HepG2 (cell line): ENCODE measurements around the gene NDOR1. TPM values are rescaled to one million over a fixed set of nuclear protein-coding genes. Genes with fewer than 3 reads are reported as not detected.
A peak's percentile ranks its signal among the peaks of the same experiment; 100 is the strongest.

Experiments used
- BORCS8-MEF2B ChIP-seq: sonication (generic); formaldehyde crosslinking; IDR thresholded peaks from 2 replicates; pipeline ENCODE4 v1.8.0; 2022; ENCODE audit warnings: mild to moderate bottlenecking, missing genetic modification reagents
- CREM ChIP-seq, 2 experiments: sonication (generic) in 1 of 2; formaldehyde crosslinking in 1 of 2; IDR thresholded peaks; 2 replicates each; pipeline versions ENCODE4 v1.4.0 to v1.6.1; 2016 to 2020; ENCODE audit warnings: antibody characterized with exemption in 1 of 2, mild to moderate bottlenecking in 1 of 2, missing genetic modification reagents in 1 of 2
- DMAP1 ChIP-seq: IDR thresholded peaks from 2 replicates; pipeline ENCODE4 v1.6.1; 2016
- FOXM1 ChIP-seq: sonication (generic); formaldehyde crosslinking; IDR thresholded peaks from 2 replicates; pipeline ENCODE4 v1.5.0; 2020; ENCODE audit warnings: missing genetic modification reagents
- KDM5A ChIP-seq: fragments of 200-600 bp; sonication (generic); IDR thresholded peaks from 2 replicates; pipeline ENCODE4 v1.7.0; 2018; ENCODE audit warnings: antibody characterized with exemption, mild to moderate bottlenecking, low read length, borderline replicate concordance
- NFIC ChIP-seq: IDR thresholded peaks from 2 replicates; pipeline ENCODE4 v1.6.1; 2012; ENCODE audit warnings: mild to moderate bottlenecking, low read length, inconsistent platforms
- PLRG1 ChIP-seq: fragments of 450-650 bp; conservative IDR thresholded peaks from 2 replicates; pipeline ENCODE4 v1.6.1; 2016
- RAD21 ChIP-seq: fragments of 450-650 bp; formaldehyde crosslinking; IDR thresholded peaks from 2 replicates; pipeline ENCODE4 v1.5.0; 2020; ENCODE audit warnings: mild to moderate bottlenecking
- SMYD3 ChIP-seq: sonication (generic); formaldehyde crosslinking; IDR thresholded peaks from 2 replicates; pipeline ENCODE4 v1.8.1; 2023; ENCODE audit warnings: mild to moderate bottlenecking, missing genetic modification reagents
- ZNF451 ChIP-seq: sonication (generic); formaldehyde crosslinking; IDR thresholded peaks from 2 replicates; pipeline ENCODE4 v1.5.0; 2020; ENCODE audit warnings: mild to moderate bottlenecking, missing genetic modification reagents
- ZNF501 ChIP-seq: sonication (generic); formaldehyde crosslinking; IDR thresholded peaks from 2 replicates; pipeline ENCODE4 v1.5.1; 2020; ENCODE audit warnings: mild to moderate bottlenecking, moderate library complexity, missing genetic modification reagents
- ZNF878 ChIP-seq: sonication (generic); formaldehyde crosslinking; IDR thresholded peaks from 2 replicates; pipeline ENCODE4 v1.8.1; 2023; ENCODE audit warnings: mild to moderate bottlenecking, missing genetic modification reagents, moderate library complexity
- polyA plus RNA-seq, 8 experiments: library from polyadenylated mRNA; depleted of rRNA in 3 of 8; stranded (reverse) in 7 of 8; unstranded in 1 of 8; fragments of >200 nt; fragmentation: Illumina TruSeq in 4 of 8; extraction: Trizol in 4 of 8; gene quantifications; 2 replicates each; pipeline versions ENCODE4 v1.2.1 to v1.2.3, GENCODE V29; 2011 to 2016; ENCODE audit warnings: low read depth in 4 of 8, missing spikeins in 1 of 8, mixed read lengths in 1 of 8; ENCODE audit not compliant: insufficient read depth in 1 of 8
- total RNA-seq, 5 experiments: library from RNA; depleted of rRNA; stranded (reverse); fragments of >200 nt; fragmentation: Illumina TruSeq; extraction: Trizol; gene quantifications; 2 replicates each; pipeline ENCODE4 v1.2.3, GENCODE V29; 2016; ENCODE audit warnings: low read depth in 1 of 5
- TF ChIP-seq, protein P1 (sequence below): sonication (generic); formaldehyde crosslinking; IDR thresholded peaks from 2 replicates; pipeline ENCODE4 v1.4.0; 2020; ENCODE audit warnings: missing genetic modification reagents, mild to moderate bottlenecking, borderline replicate concordance
- TF ChIP-seq, protein P2 (sequence below): sonication (generic); formaldehyde crosslinking; IDR thresholded peaks from 2 replicates; pipeline ENCODE4 v1.4.0; 2020; ENCODE audit warnings: missing genetic modification reagents, borderline replicate concordance
- TF ChIP-seq, protein P3 (sequence below): sonication (generic); formaldehyde crosslinking; IDR thresholded peaks from 2 replicates; pipeline ENCODE4 v1.4.0; 2020; ENCODE audit warnings: missing genetic modification reagents, mild to moderate bottlenecking, borderline replicate concordance
- TF ChIP-seq, protein P4 (sequence below): sonication (generic); formaldehyde crosslinking; IDR thresholded peaks from 2 replicates; pipeline ENCODE4 v1.4.0; 2020; ENCODE audit warnings: missing genetic modification reagents

The NDOR1 gene
- total and polyA plus RNA-seq, 2 of the 13 experiments (the other 11 are each of a cell fraction or from before 2014, with no cell fraction given) = 3.6 to 8.7 TPM

DNA sequence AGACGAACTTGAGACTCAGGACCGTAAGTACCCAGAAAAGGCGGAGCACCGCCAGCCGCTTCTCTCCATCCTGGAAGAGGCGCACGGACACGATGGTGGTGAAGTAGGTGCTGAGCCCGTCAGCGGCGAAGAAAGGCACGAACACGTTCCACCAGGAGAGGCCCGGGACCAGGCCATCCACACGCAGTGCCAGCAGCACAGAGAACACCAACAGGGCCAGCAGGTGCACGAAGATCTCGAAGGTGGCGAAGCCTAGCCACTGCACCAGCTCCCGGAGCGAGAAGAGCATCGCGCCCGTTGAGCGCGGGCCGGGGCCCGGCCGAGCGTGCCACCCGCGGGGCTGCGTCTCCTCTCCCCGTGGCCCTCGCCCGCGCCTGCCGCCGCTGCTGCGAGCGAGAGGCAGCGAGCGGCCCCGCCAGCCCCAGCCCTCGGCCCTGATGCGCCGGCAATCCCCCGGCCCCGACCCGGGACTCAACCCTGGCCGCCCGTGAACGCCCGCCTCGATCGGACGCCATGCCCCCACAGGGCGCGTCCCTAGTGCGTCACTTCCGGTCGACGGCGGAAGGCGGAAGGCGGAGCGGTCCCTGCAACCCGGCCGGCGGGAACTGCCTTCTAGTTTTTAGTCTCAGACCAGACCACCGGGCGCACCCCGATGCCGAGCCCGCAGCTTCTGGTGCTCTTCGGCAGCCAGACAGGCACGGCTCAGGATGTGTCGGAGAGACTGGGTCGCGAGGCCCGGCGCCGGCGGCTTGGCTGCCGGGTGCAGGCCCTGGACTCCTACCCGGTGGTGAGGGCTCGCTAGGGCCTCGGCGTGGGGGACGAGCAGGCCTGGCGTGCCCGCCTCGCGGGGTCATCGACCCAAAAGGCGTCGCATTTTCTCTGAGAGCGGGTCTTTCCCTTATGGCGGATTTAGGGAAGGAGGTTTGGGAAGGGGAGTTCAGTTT, at the start of gene NDOR1, which contains the start of gene TMEM203 (continued):
- TF ChIP-seq KDM5A (peak; percentile 99), BORCS8-MEF2B (peak; percentile 92; the same call in 1 of the 2 replicates), CREM (IDR thresholded peaks at IDR 0.05) (peak; percentile 93), CREM (CRISPR knock-in tag; IDR thresholded peaks at IDR 0.05) (peak; percentile 95), ZNF451 (CRISPR knock-in tag) (no peak), SMYD3 (0 out of 2 replicates have a peak, but pooled peaks have one; percentile 47), RAD21 (CRISPR knock-in tag) (0 out of 2 replicates have a peak, but pooled peaks have one; percentile 24), DMAP1 (CRISPR knock-in tag) (peak; percentile 84), ZNF501 (peak; percentile 95), FOXM1 (CRISPR knock-in tag) (no peak), ZNF878 (CRISPR knock-in tag) (no peak), NFIC (no peak), PLRG1 (no peak)
- TF ChIP-seq, protein P1, sequence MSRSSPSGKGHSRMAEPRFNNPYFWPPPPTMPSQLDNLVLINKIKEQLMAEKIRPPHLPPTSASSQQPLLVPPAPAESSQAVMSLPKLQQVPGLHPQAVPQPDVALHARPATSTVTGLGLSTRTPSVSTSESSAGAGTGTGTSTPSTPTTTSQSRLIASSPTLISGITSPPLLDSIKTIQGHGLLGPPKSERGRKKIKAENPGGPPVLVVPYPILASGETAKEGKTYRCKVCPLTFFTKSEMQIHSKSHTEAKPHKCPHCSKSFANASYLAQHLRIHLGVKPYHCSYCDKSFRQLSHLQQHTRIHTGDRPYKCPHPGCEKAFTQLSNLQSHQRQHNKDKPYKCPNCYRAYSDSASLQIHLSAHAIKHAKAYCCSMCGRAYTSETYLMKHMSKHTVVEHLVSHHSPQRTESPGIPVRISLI (CRISPR knock-in tag) = no peak
- TF ChIP-seq, protein P2, sequence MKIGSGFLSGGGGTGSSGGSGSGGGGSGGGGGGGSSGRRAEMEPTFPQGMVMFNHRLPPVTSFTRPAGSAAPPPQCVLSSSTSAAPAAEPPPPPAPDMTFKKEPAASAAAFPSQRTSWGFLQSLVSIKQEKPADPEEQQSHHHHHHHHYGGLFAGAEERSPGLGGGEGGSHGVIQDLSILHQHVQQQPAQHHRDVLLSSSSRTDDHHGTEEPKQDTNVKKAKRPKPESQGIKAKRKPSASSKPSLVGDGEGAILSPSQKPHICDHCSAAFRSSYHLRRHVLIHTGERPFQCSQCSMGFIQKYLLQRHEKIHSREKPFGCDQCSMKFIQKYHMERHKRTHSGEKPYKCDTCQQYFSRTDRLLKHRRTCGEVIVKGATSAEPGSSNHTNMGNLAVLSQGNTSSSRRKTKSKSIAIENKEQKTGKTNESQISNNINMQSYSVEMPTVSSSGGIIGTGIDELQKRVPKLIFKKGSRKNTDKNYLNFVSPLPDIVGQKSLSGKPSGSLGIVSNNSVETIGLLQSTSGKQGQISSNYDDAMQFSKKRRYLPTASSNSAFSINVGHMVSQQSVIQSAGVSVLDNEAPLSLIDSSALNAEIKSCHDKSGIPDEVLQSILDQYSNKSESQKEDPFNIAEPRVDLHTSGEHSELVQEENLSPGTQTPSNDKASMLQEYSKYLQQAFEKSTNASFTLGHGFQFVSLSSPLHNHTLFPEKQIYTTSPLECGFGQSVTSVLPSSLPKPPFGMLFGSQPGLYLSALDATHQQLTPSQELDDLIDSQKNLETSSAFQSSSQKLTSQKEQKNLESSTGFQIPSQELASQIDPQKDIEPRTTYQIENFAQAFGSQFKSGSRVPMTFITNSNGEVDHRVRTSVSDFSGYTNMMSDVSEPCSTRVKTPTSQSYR = peak; percentile 47; the same call in 1 of the 2 replicates
- TF ChIP-seq, protein P3, sequence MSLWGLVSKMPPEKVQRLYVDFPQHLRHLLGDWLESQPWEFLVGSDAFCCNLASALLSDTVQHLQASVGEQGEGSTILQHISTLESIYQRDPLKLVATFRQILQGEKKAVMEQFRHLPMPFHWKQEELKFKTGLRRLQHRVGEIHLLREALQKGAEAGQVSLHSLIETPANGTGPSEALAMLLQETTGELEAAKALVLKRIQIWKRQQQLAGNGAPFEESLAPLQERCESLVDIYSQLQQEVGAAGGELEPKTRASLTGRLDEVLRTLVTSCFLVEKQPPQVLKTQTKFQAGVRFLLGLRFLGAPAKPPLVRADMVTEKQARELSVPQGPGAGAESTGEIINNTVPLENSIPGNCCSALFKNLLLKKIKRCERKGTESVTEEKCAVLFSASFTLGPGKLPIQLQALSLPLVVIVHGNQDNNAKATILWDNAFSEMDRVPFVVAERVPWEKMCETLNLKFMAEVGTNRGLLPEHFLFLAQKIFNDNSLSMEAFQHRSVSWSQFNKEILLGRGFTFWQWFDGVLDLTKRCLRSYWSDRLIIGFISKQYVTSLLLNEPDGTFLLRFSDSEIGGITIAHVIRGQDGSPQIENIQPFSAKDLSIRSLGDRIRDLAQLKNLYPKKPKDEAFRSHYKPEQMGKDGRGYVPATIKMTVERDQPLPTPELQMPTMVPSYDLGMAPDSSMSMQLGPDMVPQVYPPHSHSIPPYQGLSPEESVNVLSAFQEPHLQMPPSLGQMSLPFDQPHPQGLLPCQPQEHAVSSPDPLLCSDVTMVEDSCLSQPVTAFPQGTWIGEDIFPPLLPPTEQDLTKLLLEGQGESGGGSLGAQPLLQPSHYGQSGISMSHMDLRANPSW (CRISPR knock-in tag) = no peak
- TF ChIP-seq, protein P4, sequence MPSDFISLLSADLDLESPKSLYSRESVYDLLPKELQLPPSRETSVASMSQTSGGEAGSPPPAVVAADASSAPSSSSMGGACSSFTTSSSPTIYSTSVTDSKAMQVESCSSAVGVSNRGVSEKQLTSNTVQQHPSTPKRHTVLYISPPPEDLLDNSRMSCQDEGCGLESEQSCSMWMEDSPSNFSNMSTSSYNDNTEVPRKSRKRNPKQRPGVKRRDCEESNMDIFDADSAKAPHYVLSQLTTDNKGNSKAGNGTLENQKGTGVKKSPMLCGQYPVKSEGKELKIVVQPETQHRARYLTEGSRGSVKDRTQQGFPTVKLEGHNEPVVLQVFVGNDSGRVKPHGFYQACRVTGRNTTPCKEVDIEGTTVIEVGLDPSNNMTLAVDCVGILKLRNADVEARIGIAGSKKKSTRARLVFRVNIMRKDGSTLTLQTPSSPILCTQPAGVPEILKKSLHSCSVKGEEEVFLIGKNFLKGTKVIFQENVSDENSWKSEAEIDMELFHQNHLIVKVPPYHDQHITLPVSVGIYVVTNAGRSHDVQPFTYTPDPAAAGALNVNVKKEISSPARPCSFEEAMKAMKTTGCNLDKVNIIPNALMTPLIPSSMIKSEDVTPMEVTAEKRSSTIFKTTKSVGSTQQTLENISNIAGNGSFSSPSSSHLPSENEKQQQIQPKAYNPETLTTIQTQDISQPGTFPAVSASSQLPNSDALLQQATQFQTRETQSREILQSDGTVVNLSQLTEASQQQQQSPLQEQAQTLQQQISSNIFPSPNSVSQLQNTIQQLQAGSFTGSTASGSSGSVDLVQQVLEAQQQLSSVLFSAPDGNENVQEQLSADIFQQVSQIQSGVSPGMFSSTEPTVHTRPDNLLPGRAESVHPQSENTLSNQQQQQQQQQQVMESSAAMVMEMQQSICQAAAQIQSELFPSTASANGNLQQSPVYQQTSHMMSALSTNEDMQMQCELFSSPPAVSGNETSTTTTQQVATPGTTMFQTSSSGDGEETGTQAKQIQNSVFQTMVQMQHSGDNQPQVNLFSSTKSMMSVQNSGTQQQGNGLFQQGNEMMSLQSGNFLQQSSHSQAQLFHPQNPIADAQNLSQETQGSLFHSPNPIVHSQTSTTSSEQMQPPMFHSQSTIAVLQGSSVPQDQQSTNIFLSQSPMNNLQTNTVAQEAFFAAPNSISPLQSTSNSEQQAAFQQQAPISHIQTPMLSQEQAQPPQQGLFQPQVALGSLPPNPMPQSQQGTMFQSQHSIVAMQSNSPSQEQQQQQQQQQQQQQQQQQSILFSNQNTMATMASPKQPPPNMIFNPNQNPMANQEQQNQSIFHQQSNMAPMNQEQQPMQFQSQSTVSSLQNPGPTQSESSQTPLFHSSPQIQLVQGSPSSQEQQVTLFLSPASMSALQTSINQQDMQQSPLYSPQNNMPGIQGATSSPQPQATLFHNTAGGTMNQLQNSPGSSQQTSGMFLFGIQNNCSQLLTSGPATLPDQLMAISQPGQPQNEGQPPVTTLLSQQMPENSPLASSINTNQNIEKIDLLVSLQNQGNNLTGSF = no peak
